GM18867 (cell line): ENCODE data around the gene ACOT11.

Source experiments
- ATAC-seq: cut with Tn5 transposase; IDR thresholded peaks from one replicate; pipeline ENCODE4 v1.9.1; 2021; ENCODE audit warnings: mild to moderate bottlenecking, moderate library complexity; ENCODE audit not compliant: unreplicated experiment

The ACOT11 gene

GRCh38 chr1:54584575-54584974 lies 36.5 kb downstream of the ACOT11 start:
- no peak for ATAC-seq

- no peak for ATAC-seq
Measured at GRCh38 chr1:54585181-54586066, 37.4 kb downstream of the ACOT11 start.

- ATAC-seq, result no peak
Measured at GRCh38 chr1:54588377-54588776, 40.3 kb downstream of the ACOT11 start.

DNA sequence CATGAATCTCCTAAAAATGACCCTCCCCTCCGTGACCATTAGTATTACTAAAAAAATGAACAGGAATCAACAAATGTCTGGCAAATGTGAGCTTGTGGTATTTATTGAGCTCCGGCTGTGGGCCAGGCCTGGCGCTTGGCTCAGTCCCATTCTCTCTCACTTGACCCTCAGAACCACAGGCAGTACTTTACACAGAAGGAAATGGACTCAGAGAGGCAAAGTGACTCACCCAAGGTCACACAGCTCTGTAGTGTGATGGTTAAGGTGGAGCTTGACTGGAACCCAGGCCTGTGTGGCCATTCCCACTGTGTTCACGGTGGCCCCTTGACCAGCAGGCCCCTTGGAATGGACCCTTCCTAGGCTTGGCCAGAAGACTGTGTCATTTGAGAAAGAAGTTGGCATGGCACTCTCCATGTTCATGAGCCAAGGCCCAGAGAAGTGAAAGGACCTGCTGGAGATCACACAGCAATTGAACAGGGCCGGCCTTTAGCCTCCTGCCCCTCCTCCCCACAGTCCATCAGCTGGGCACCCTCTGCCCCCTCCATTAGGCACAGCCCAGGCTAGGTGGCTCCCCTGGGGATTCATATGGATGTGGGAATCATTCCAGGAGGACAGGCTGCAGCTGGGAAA lies 43.2 kb downstream of the ACOT11 start:
- no peak for ATAC-seq

GRCh38 chr1:54593571-54594160 lies 45.6 kb downstream of the ACOT11 start:
- no peak for ATAC-seq

- ATAC-seq, result no peak
Measured at GRCh38 chr1:54594463-54594862, 46.4 kb downstream of the ACOT11 start.

- ATAC-seq, result no peak
Measured at GRCh38 chr1:54595956-54596498, 48.0 kb downstream of the ACOT11 start.

GRCh38 chr1:54596756-54597155 lies 48.7 kb downstream of the ACOT11 start:
- ATAC-seq, result no peak

- no peak for ATAC-seq
Measured at GRCh38 chr1:54597455-54598030, 49.5 kb downstream of the ACOT11 start.

DNA sequence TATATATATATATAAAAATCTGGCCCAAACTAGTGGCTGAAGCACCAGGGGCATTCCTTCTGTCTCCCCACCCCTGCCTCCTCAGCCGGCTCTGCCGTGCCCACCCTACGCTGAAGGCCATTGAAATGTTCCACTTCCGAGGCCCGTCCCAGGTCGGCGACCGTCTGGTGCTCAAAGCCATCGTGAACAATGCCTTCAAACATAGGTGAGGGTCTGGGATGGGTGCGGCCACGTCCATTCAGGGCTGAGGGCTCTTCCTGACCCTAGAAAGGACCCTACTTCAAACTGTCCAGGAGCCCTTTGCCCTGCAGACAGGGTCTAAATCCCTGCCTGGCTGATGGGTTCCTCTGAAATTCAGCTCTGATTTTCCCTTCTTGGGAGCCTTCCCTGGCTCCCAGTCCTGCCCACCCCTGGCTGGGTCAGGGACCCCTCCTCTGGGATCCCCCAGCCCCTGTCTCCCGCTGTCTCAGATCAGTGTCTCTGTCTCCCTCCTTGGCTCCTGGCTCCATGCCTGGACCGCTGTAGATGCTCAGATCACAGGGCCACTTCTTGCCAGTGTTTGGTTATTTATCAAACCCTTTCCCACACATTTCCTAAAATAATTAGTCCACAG lies 51.3 kb downstream of the ACOT11 start:
- ATAC-seq, result no peak

DNA sequence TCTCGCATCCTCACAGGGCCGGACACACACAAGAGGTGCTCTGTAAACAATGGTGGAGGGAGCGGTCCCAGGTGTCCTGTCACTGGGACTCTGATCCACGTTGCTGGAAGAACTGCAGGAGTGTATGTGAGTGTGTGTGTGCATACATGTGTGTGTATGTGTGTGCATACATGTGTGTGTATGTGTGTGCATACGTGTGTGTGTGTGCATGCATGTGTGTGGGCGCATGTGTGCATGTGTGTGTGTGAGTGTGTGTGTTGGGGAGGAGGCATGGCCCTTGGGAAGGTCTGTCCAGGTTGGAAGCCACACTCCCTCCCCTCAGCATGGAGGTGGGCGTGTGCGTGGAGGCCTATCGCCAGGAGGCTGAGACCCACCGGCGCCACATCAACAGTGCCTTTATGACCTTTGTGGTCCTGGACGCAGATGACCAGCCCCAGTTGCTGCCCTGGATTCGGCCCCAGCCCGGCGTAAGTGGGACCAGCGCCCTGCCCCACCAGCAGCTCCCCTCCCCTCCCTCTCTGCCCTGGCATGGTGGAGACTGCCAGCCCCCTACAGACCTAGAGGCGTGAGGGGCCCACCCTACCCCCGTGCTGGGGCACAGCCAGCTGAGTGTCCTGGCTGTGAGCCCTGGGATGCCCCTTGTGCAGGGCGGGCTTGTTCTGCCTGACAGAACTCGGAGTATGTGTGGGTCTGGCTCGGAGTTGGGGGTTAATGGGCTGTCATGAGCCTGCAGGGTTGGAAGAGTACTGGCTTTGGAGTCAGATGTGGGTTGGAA lies 53.1 kb downstream of the ACOT11 start:
- no peak for ATAC-seq

- no peak for ATAC-seq
Measured at GRCh38 chr1:54601730-54602129, 53.7 kb downstream of the ACOT11 start.

DNA sequence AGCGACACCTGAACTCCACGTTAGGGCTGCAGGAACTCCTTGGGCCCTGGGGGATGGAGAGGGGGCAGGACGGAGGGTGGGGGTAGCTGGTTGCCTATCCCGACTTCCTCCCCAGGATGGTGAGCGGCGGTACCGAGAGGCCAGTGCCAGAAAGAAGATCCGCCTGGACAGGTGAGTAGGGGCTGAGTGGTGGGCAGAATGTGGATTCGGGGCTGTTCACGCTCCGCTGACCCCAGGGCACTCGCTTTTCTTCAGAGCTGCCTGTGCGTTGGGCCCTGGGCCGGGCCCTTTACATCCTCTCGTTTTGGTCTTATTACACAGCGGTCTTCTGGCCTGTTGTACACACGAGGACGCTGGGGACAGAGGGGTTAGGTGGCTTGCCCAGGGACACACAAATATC lies 54.5 kb downstream of the ACOT11 start:
- ATAC-seq, result no peak

DNA sequence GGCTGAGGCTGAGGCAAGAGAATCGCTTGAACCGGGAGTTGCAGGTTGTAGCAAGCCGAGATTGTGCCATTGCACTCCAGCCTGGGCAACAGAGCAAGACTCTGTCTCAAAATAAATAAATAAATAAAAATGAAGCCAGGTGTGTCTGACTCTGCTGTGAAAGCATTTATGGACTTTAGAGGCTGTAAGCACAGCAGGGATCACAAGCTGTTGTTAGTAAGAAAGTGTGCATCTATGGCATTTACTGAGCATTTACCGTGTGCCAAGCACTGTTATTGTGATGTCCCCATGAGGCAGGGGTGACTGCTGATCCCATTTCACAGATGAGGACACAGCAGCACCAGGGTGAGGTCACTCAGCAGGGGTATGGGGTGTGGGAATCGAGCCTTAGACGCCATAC lies 55.2 kb downstream of the ACOT11 start:
- ATAC-seq, result no peak

- no peak for ATAC-seq
Measured at GRCh38 chr1:54604051-54604450, 56.0 kb downstream of the ACOT11 start.

DNA sequence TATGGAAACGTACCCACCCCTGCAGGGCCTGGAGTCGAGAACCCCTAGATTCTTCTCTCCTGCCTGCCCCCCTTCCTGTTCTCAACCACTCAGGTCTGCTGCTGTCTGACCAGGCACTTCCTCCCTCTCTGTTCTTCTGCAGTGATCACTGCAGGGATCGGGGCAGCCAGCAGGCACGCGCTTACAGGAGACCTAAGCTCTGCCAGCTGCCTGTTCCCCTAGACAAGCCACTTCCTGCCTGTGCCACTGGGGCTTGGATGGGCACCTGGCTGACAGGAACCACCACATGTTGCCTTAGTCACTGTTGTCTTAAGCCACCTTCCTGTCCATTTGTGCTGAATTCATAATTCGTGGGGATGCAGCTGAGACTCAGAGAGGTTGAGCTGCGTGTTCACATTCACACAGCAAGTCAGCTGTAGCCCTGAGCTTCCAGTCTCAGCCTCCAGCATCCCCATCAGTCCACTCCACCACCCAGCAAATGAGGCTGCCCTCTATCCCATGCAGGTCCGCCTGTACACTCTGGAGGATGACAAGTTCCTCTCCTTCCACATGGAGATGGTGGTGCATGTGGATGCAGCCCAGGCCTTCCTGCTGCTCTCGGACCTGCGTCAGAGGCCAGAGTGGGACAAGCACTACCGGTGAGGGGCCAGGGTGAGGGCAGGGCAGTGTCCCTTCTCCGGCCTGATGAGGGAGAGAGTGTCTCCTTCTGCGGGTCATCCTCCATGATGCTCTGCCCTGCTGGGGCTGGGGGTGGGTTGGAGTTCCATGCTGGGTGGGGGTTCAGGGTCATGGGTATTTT lies 56.7 kb downstream of the ACOT11 start:
- ATAC-seq, result no peak

GRCh38 chr1:54606096-54606989 lies 58.3 kb downstream of the ACOT11 start:
- no peak for ATAC-seq

GRCh38 chr1:54606990-54607325 lies 58.9 kb downstream of the ACOT11 start:
- no peak for ATAC-seq
